Natural killer cell (primary cell): ENCODE measurements around the gene CEBPG. TPM values are rescaled to one million over a fixed set of nuclear protein-coding genes. Genes with fewer than 3 reads are reported as not detected.

ENCODE experiments used
- ATAC-seq, 3 donors: fragments of 150-1000 bp in 2 of 3; fragments of 200-7000 bp in 1 of 3; cut with Tn5 transposase; 1 replicate in 1 of 3; 2 replicates in 2 of 3; pipeline ENCODE4 v1.10.0; 2021; ENCODE audit warnings: mild to moderate bottlenecking in 2 of 3, moderate library complexity in 2 of 3
- DNase-seq, 2 donors: peaks; one replicate each; pipeline versions ENCODE4 v3.0.0 to v3.0.0-alpha.2; 2013 to 2021; ENCODE audit warnings: mixed read lengths in 1 of 2
- H3K27ac ChIP-seq: one replicate; pipeline ENCODE4 v1.5.1; 2013; ENCODE audit warnings: mild to moderate bottlenecking, low read length
- H3K27me3 ChIP-seq: one replicate; pipeline ENCODE4 v1.6.1; 2013; ENCODE audit warnings: low read length; ENCODE audit not compliant: control insufficient read depth, insufficient read depth
- H3K36me3 ChIP-seq: one replicate; pipeline ENCODE4 v1.6.1; 2013; ENCODE audit warnings: low read length; ENCODE audit not compliant: control insufficient read depth, insufficient read depth
- H3K4me1 ChIP-seq: one replicate; pipeline ENCODE4 v1.6.1; 2013; ENCODE audit warnings: low read length; ENCODE audit not compliant: control insufficient read depth, insufficient read depth
- H3K4me3 ChIP-seq: one replicate; pipeline ENCODE4 v1.5.1; 2013; ENCODE audit warnings: low read length
- H3K9me3 ChIP-seq: one replicate; pipeline ENCODE4 v1.6.1; 2013; ENCODE audit warnings: low read length; ENCODE audit not compliant: control insufficient read depth, insufficient read depth
- H3K27ac Mint-ChIP-seq, 2 donors: one replicate each; pipeline ENCODE4 v1.8.0; 2022; ENCODE audit warnings: mild to moderate bottlenecking in 2 of 2, mixed read lengths in 2 of 2, moderate library complexity in 1 of 2
- H3K27me3 Mint-ChIP-seq, 2 donors: one replicate each; pipeline ENCODE4 v1.8.0; 2022; ENCODE audit warnings: low read depth in 2 of 2, mixed read lengths in 2 of 2
- H3K36me3 Mint-ChIP-seq: one replicate; pipeline ENCODE4 v1.8.0; 2022; ENCODE audit warnings: mixed read lengths
- H3K4me1 Mint-ChIP-seq, 2 donors: one replicate each; pipeline ENCODE4 v1.8.0; 2022; ENCODE audit warnings: mixed read lengths in 2 of 2
- H3K4me3 Mint-ChIP-seq: one replicate; pipeline ENCODE4 v1.8.0; 2022; ENCODE audit warnings: mild to moderate bottlenecking, moderate library complexity, mixed read lengths
- H3K9me3 Mint-ChIP-seq, 2 donors: one replicate each; pipeline ENCODE4 v1.8.0; 2022; ENCODE audit warnings: mixed read lengths in 2 of 2
- WGBS: methylation state at CpG from one replicate; pipeline ENCODE4 v1.1.7; 2013; ENCODE audit warnings: missing lambda C conversion rate; ENCODE audit not compliant: insufficient coverage; 5-methylcytosine and 5-hydroxymethylcytosine counted together
- intact Hi-C: fragments of 100-400 bp; cut with micrococcal nuclease; formaldehyde crosslinking; loops from one replicate; pipeline ENCODE4 v1.14.2; 2022
- total RNA-seq, 4 donors: library from RNA; stranded (reverse); fragments of 120-200 nt in 1 of 4; gene quantifications; one replicate each; pipeline versions ENCODE4 v1.2.3 to v1.2.4, GENCODE V29; 2013 to 2022
- TF ChIP-seq, protein P1 (sequence below): fragments of 200-600 bp; IDR thresholded peaks from one replicate; pipeline ENCODE4 v1.8.0; 2022; ENCODE audit warnings: antibody characterized with exemption

Gene CEBPG
- total RNA-seq, 3 donors from 2014 or later (not counting 1 experiment from before 2014, with no cell fraction given): 22.3 to 28.1 (median 23.9) TPM

DNA sequence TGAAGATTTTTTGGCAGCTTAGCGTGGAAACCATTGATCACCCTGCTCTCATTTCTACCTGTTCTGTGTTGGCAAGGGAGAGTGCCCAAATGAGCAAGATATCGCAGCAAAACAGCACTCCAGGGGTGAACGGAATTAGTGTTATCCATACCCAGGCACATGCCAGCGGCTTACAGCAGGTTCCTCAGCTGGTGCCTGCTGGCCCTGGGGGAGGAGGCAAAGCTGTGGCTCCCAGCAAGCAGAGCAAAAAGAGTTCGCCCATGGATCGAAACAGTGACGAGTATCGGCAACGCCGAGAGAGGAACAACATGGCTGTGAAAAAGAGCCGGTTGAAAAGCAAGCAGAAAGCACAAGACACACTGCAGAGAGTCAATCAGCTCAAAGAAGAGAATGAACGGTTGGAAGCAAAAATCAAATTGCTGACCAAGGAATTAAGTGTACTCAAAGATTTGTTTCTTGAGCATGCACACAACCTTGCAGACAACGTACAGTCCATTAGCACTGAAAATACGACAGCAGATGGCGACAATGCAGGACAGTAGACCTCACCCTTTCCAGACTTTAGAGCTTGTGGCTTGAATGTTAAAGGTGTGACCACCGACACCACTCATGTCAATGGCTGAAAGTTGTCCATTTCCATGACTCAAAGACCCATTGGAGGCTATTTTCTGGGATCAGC is 5.8 kb downstream of the CEBPG start:
- Histone ChIP-seq H3K4me1 (peaks cover 7% of the 10 kb centered on the region), H3K27ac (no peak overlapping the region), H3K4me3 (no peak overlapping the region), H3K36me3 (peaks cover 16% of the 10 kb centered on the region), H3K27me3 (no peaks in the 10 kb centered on the region), H3K9me3 (no peaks in the 10 kb centered on the region)
- WGBS: 97% methylated on average over 16 of the region's 16 CpGs
- H3K36me3 Mint-ChIP-seq: no peaks in the 10 kb centered on the region
- ATAC-seq (no peak), DNase-seq (no peak)
- intact Hi-C loops: no loop called here
- H3K27ac Mint-ChIP-seq: peak overlapping the region in 1 of 2 donors; percentile 40
- H3K4me1 Mint-ChIP-seq: peaks cover 68 to 75% of the 10 kb centered on the region in 2 donors
- no peaks in the 10 kb centered on the region for H3K9me3 Mint-ChIP-seq
- H3K4me3 Mint-ChIP-seq: no peak overlapping the region
- TF ChIP-seq, protein P1, sequence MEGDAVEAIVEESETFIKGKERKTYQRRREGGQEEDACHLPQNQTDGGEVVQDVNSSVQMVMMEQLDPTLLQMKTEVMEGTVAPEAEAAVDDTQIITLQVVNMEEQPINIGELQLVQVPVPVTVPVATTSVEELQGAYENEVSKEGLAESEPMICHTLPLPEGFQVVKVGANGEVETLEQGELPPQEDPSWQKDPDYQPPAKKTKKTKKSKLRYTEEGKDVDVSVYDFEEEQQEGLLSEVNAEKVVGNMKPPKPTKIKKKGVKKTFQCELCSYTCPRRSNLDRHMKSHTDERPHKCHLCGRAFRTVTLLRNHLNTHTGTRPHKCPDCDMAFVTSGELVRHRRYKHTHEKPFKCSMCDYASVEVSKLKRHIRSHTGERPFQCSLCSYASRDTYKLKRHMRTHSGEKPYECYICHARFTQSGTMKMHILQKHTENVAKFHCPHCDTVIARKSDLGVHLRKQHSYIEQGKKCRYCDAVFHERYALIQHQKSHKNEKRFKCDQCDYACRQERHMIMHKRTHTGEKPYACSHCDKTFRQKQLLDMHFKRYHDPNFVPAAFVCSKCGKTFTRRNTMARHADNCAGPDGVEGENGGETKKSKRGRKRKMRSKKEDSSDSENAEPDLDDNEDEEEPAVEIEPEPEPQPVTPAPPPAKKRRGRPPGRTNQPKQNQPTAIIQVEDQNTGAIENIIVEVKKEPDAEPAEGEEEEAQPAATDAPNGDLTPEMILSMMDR: no peak
- H3K27me3 Mint-ChIP-seq: no peaks in the 10 kb centered on the region

DNA sequence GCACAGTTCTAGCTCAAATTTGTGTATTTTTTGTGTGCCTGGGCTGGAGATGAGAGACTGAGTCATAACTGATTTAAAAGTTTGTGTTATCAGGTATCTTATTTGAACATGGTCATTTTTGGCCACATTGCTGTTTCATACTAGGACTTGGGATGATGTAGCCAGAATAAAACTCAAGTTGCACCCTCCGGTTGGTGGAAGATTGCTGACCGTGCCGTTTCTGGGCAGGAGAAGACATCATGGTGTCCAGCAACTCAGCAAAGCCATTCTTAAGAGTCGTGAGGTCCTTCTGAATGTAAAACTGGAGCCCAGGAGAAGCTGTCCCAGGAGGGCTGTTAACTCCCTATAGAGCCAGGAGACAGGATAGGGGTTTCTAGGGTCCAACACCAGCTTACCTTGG is 7.6 kb downstream of the CEBPG start:
- Mint-ChIP-seq H3K36me3 (no peaks in the 10 kb centered on the region), H3K27ac (peak overlapping the region in 1 of 2 donors; percentile 45), H3K4me1 (peaks cover 49 to 61% of the 10 kb centered on the region in 2 donors), H3K9me3 (no peaks in the 10 kb centered on the region), H3K27me3 (no peaks in the 10 kb centered on the region), H3K4me3 (no peak overlapping the region)
- H3K36me3 ChIP-seq: peaks cover 19% of the 10 kb centered on the region
- intact Hi-C loops: no loop called here
- no peak overlapping the region for H3K27ac ChIP-seq
- H3K27me3 ChIP-seq: no peaks in the 10 kb centered on the region
- ATAC-seq (no peak), DNase-seq (no peak)
- WGBS: 91% methylated on average over 4 of the region's 4 CpGs
- TF ChIP-seq, protein P1: no peak
- no peaks in the 10 kb centered on the region for H3K4me1 ChIP-seq
- no peak overlapping the region for H3K4me3 ChIP-seq
- no peaks in the 10 kb centered on the region for H3K9me3 ChIP-seq

DNA sequence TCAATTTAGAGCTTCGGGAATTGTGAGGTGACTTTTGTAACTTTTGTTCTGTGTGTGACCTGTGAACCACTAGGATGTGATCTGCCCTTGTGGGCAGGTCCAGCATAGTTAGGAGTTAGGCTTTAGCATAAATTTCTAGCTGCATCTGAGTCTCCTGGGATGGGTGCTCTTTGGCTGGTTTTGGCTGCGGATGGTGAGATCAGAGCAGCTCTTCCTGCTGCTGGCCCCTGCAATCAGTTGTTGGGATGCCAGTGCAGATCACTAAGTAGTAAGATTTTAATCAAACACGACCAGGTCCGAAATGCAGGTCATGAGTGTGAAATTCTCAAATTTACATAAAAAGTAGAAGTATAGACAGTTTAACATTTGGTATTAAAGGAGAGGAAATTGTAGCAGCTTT is 8.5 kb downstream of the CEBPG start:
- Mint-ChIP-seq H3K36me3 (no peaks in the 10 kb centered on the region), H3K27me3 (no peaks in the 10 kb centered on the region), H3K9me3 (no peaks in the 10 kb centered on the region), H3K27ac (peak overlapping the region in 1 of 2 donors; percentile 45), H3K4me1 (peaks cover 40 to 52% of the 10 kb centered on the region in 2 donors), H3K4me3 (no peak overlapping the region)
- Histone ChIP-seq H3K27ac (no peak overlapping the region), H3K9me3 (no peaks in the 10 kb centered on the region), H3K4me3 (no peak overlapping the region), H3K36me3 (peaks cover 22% of the 10 kb centered on the region), H3K27me3 (no peaks in the 10 kb centered on the region), H3K4me1 (no peaks in the 10 kb centered on the region)
- intact Hi-C loops: no loop called here
- DNase-seq (no peak), ATAC-seq (no peak)
- 97% methylated on average over 4 of the region's 4 CpGs for WGBS
- TF ChIP-seq, protein P1: no peak

DNA sequence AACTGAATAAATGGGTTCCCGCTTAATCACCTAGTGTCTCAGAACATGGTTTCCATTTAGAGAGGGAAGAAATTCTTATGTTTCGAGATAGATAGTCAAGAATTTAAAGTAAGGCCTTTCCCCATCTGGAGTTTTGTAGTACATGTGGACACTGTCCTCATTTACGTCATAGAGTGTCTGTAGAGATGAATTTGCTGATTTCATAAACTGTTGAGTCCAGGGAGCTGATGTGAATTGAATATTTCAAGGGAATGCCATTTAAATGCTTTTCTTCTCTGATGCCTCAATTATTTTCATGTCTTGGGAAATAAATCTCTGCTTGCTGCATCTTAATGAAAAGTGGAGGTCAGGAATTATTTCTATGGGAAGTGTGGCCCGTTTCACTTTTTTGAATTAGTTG is 9.5 kb downstream of the CEBPG start:
- Mint-ChIP-seq H3K36me3 (no peaks in the 10 kb centered on the region), H3K4me3 (no peak overlapping the region), H3K9me3 (no peaks in the 10 kb centered on the region), H3K27me3 (no peaks in the 10 kb centered on the region), H3K4me1 (peaks cover 34 to 43% of the 10 kb centered on the region in 2 donors), H3K27ac (no peak overlapping the region)
- intact Hi-C loops: no loop called here
- Histone ChIP-seq H3K4me3 (no peak overlapping the region), H3K36me3 (peaks cover 28% of the 10 kb centered on the region), H3K4me1 (no peaks in the 10 kb centered on the region), H3K27me3 (no peaks in the 10 kb centered on the region), H3K27ac (no peak overlapping the region), H3K9me3 (no peaks in the 10 kb centered on the region)
- no peak for ATAC-seq
- TF ChIP-seq, protein P1: no peak
- 96% methylated on average over 4 of the region's 4 CpGs for WGBS
- DNase-seq: no peak
